Activated CD8-positive, alpha-beta memory T cell treated with anti-CD3 and anti-CD28 coated beads for 48 hours (primary cell): ENCODE results near the gene MRPL55.

Experiments
- DNase-seq, 3 experiments: peaks; one replicate each; pipeline ENCODE4 v3.0.0-alpha.2; 2020; ENCODE audit warnings: low read depth in 2 of 3, low spot score in 2 of 3

Gene MRPL55

DNA sequence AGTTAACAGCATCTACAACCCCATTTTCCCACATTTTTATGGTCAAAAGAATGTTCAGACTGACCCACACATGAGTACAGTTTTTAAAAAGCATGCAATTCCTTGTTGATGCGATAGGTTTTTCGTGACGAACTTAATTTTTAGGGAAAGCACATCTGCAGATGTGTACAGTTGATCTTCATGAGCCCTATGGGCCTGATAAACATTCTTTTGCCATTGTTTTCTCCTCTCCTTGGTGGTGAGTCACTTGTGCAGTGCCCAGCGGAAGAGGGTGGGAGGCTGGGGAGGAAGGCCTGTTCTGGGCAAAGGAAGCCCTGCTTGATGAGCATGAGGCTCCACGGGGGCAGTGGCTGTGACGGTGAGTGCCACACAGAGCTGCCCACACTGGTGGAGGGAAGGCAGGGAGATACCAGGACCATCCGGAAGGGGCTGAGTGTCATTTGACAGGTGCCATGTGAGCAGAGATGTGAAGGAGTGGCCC is 21.3 kb downstream of the MRPL55 start:
- no peak for DNase-seq

DNA sequence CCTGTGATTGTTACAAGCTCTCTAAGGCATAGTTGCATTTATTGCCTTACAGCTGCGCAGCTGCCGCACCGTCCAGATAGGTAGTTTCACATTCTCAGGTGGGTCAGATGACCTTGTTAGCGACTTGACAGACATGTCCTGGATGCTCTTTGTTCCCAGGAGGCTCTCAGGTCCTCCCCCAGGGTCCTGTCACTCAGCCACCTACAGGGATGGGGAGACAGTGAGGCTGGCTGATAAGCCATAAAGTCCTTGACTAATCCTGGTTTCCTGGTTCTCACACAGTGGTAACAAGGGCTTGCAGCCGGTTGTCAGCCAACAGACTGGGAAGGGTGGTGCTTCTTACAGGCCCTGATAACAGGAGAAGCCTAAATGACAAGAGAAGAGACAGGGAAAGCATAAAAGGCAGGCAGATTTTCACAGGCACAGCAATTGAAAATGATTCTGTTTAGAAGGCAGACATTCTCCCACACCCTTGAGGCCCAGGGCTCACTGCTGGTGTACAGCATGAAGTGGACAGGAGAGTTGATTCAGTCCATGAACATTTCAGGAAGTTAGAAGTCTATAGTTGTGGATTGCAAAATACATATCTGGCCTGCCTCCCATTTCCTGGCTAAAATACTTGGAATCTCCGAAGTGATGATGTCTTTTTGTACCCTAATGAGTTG is 23.7 kb downstream of the MRPL55 start:
- DNase-seq = no peak

DNA sequence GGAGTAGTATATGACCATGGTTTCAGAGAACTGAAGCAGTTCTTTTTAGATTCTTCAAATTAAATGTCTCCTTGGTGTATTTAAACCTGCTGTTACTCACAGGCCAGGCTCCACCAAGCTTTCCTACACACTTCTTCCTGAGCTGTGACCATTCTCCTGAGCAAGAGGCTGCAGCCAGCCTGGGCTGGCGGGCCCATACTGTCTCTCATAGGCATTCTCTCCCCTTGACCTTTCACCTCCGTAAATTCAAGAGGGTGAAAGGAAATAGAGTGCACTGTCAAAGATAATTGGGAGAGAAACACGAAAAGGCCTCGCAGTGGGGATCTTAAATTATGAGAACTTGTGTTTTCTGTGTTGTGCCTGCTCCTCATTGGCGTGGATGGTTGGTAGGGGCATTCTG is 24.3 kb downstream of the MRPL55 start:
- DNase-seq = no peak

DNA sequence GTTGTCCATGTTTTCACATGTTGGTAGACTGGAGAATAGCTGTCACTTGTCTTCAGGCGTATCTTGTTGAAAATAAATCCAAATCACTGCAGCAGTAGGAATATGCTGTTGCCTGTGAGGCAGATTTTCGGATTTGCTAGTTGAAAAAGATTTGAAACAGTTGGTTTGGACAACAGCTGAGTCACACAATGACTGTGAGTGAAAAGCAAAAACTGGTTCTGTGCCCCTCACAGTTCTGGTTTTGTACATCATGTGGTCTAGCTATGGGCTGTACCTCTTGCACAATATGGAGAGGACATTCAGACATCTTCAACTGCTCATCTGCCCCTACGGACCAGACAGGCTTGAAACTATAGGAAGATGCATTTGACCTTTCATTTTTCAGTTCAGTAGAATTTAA is 24.8 kb downstream of the MRPL55 start:
- DNase-seq = no peak

DNA sequence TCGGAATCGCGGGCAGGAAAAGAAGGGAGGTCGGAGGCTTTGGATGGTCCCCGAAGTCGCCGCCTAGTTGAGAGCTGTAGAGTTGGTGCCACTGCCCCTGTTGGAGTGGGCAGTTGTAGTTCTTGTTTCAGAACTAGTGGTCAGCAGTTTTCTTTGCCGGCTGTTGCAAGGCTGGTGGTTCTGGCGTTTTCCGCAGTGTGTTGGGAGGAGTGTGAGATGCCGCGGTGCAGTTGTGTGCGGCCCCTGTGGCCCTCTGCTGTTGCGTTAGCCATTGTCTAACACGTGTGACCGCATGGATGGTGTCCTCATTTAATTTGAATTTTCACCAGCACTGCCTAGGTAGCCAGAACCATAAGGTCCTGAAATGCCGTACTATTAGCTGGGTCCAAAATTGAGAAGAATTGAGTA is 25.2 kb downstream of the MRPL55 start:
- no peak for DNase-seq

DNA sequence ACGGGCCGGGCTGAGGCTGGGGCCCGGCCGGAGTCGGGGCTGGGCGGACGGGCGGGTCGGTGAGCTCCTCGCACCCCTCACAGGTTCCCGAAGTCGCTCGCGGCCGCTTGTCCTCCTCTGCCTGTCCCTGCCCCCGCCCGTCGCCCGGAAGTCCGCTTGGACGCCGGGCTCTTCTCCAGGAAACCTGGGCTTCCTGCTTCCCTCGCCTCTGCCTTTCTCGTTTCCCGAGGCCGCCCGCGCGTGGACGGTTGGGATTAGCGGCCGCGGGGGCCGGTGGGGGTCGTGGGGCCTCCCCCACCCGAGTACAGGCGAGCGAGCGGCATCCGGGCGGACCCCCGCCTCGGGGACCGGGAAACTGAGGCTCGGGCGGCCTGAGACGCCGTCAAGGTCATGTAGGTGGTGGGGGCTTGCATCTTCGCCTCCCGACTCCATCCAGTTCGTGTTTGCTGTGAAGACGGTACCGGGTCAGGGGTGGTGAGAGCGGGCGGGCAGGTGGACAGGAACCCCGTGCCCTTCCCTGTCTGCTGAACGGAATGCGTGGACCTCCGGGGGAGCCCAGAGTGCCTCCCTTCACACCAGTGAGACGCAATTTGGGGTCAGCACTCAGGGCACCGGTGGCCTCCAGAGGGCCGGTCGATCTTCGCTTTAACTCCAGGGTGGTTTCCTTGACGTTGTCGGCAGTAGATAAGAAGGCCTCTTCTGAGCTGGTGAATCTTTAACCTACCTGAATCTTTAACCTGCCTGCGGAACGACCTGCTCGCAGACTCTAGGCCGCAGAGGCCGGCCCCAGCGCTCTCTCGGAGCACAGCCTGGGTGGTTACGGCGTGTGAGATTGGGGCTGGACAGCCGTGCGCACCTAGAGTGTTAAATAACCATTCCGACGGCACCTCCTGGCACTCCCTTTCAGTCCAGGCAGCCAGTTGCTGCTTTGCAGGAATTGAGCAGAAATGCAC is 25.9 kb downstream of the MRPL55 start:
- no peak for DNase-seq

DNA sequence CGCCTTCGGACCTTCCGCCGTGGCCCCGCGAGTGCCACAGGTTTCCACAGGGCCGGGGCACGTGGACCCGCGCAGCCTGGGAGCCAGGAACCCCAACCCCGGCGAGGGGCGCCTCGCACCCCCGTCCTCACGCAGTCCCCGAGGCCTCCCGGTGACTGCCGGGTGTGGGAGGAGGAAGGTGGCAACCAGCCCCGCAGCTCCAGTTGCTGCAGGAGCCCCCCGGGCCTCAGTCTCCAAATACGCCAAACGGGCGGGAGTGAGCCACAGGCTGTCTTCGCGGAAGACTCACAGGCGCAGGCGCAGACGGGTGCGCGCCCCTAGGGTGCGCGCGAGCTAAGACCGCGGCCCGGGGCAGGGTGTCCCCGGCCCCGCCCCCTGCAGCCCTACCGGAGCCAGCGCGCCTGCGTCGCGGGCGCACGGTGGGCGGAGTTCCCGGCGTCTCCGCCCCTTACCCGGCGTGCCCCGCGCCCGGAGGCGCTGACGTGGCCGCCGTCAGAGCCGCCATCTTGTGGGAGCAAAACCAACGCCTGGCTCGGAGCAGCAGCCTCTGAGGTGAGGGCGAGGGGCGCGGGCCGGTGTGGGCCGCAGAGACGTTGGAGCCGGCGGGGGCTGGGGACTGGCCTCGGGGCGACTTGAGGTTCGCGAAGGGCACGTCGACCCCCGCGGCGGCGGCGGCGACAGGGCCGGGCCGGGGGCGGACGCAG is 26.7 kb downstream of the MRPL55 start, which contains the start of gene ARF1:
Gene ARF1 (plus strand): TSS at position 495 of the 704 bp plus-strand sequence. CDS start 14,407 bp downstream, outside the sequence.
- DNase-seq = peak; percentile 80 to 96 (median 81)

DNA sequence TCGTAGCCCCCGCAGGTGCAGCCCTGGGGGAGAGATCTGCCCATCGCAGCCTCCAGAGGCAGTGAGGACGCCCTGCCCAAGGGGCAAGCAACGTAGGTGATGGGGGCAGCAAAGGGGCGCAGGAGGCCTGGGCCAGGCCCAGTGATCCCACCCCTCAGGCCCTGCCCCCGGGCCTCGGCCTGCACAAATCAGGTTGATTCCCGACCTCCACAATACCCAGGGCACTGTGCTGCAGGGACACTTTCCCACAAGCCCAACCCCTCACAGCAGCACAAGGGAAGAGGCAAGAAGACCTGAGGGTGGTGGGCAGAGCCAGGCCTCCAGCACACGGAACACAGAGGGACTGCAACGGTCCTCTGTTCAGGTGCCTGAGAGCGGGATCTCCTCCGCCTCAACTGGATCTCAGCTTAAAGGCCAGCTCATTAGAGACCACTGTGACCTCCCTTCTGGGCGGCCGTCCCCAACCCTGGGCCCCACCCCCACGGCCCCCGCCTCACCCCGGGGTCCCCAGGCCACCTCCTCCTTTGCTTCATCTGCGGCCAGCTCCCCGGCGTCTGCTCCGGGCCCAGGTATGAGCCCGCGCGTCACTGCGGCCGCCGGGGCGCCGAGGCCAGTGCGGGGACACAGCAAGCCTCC is 27.4 kb downstream of the MRPL55 start:
- no peak for DNase-seq

DNA sequence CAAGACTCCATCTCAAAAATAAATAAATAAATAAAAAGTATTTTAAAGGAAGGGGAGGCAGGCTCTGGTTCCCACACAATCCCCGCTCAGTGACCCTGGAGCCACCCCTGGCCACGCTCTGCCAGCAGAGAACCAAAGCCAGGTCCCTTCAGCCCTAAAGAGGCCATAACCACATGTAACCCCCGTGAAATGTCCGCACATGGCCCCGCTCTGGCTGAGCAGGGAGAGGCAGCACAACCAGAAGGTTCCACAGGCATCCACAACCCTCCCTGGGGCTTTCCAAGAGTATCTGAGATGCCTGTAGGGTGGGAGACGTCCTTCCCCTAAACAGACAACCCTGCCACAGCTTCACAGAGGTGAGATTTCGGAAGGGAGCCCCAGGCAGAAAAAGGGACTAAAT is 28.0 kb downstream of the MRPL55 start:
- DNase-seq = no peak

DNA sequence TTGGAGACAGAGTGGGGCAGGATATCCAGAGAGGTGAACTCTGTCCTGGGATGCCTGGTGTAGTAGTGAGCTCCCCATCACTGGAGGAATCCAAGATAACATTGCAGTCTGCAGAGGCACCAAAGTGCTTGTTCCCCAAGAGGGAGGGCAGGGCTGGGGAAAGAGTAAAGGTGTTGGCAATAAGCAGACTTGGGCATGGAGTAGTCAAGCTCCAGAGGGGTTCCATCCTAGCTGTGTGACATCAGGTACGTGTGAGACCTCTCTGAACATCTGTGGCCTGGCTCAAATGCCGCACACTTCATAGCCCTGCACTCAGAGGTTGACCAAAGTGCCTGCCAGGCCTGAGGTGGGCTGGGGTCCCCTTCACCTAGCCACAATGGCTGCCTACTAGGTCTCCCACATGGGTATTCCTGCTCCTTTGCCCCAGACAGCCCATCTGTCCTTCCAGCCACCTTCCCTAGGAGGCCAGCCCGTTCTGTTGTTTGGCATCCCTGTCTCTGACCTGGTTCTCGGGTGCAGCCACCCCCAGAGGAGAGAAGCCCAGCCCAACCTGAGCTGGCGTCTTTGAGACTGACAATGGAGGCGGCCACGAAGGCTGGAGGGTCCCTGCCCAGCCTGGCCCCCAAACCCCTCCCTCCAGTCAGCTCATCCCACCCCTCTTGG is 29.4 kb downstream of the MRPL55 start:
- no peak for DNase-seq

DNA sequence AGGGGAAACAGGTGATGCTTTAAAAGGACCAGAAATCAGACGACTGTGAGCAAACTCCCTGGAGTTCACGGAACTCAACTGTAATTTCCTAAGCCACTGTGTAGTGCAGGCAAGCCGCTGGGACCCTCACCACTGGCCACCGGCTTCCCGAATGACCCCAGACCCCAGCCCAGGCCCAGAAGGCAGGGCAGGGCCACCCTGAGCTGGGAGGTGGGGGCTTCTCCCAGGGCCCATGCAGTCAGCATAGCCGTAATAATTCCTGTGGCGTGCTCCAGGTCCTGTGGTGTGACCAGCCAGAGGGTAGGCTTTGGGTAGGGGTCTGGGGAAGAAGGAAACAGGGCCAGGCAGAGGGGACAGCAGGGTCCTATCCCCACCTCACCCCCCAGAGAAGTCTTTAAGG is 30.1 kb downstream of the MRPL55 start:
- DNase-seq = no peak

DNA sequence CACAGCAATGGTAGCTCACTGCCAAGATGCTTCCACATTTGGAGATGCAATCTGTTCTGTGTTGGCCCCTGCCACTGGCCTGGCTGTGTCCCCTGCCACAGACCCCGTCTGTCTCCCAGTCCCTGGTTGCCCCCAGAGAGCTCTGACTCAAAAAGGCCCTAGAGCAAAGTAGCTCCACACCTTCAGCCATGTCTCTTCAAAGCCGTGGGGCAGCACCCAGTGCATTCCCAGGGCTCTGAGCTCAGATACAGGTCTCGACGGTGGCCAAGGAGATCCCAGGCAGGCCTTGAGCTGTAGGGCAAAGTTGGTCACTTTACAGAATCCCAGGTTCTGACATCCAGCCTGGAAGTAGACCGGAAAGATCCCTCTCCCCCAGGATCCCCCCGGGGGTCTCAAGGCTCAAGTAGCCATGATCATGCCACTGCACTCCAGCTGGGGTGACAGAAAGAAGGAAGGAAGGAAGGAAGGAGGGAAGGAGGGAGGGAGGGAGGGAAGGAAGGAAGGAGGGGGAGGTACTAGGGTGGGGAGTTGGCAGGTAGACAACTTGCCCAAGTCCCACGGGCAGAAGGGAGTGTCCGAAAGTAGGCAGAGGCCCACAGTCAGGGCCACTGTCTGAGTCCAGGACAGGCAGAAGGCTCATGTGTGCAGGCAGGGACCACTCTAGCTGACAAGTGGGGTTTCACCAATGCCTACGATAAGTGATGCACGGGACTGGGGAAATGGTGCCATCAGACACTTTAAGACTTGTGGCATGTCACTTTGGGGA is 31.4 kb downstream of the MRPL55 start:
- no peak for DNase-seq

DNA sequence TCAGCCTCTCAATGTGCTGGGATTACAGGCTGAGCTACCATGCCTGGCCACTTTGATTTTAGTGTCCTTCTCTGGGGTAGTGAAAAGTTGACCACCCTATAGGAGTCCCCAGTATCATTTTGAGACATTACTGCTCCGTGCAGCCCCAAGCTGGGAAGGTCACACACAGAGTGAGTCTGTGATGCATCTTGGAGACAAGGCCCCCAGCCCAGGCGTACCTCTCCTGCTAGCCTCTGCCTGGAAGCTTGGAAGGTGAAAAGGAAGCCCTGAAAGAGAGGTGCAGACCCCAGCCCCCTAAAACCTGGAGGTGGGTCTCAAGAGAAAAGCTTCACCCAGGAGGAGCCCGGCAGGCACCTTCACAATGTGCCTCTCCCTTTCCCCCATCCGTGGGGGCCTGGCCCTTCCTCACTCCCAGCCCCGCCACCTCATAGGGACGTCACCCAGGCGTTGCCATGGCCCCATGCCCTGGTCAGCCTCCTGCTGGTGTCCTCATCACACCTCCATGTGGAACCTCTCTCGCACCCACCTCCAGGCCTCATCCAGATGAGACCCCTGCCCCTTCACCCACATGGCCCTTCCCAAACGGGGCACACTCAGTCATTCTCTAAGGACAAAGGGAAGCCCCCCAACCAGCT is 32.2 kb downstream of the MRPL55 start:
- DNase-seq = no peak

DNA sequence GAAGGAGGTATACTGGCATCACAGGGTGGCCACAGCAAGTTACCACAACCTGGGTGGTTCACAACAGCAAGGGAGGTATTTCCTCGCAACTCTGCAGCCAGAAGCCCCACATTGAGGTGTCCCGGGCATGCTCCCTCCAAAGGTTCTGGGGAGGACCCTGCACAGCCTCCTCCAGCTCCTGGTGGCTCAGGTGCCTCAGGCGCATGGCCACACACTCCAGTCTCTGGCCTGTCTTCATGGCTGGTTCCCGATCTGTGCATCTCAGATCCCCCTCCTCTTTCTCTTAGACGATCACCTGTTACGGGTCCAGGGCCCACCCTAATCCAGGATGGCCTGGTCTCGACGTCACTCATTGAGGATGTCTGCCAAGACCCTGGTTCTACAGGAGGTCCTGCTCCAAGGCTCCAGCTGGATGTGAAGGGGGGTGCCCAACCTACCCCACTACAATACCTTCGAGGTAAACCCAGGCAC is 33.3 kb downstream of the MRPL55 start:
- DNase-seq = no peak

DNA sequence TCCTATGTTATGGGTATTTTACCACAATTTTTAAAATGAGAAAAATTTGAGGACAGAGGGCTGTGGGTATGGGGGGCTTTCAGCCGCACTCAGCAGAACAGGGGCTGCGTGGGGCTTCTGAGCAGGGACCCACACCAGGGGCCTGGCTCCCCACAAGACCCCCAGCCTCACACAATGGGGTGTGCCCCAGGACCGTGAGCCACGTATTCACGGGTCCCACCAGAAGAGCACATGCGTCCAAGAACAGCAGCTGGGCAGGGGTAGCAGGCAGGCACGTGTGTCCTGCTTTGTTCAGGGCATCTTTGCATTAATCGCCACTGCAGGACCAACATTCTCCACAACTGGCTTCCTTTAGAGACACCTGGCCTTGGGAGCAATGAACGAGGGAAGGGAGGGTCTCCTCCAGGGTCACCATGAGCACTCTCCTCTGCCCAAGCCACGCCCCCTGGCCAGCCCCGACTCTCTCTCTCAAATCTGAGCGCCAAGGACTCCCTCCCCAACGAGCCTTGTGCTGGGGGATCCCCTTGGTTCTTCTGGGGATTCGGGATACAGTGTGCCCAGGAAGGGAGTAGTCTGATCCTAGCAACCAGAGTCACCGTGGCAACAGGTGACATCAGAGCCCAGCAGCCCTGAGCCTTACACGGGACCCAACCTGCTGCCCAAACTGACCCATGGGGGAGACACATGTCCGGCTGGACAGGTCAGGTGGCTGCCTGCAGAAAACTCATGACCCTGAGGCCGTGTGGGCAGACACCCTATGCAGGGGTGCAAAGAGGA is 34.0 kb downstream of the MRPL55 start:
- DNase-seq = no peak

DNA sequence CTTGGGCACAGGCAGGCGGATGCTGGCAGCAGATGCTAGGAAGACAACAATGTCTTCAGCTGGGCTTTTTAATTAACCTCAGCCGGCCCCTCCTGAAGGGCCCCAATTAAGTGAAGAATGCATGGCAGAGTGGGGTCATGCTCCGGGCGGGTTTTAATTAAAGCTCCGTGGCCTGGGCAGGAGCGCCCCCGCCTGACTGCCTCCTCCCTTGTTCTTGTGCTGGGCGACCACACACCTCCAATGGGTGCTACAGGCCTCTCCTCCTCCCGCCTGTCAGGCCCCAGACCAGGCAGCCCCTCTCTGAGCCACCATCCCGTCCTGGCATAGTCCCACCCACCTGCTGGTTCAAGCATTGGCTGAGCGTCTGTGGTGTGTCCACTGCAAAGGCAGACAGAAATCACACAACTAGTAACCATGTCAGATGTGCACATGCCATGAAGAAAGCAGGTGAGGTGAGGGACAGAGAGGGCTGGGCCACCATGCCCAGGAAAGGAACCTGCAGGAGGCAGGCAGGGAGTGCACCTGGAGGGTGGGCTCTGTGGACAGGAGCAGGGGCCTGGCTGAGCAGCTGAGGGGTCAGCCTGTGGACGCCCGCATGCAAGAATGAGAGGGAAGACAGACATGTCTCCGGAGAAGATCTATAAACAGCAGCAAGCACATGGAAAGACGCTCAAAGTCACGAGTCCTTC is 35.1 kb downstream of the MRPL55 start:
- DNase-seq = no peak

DNA sequence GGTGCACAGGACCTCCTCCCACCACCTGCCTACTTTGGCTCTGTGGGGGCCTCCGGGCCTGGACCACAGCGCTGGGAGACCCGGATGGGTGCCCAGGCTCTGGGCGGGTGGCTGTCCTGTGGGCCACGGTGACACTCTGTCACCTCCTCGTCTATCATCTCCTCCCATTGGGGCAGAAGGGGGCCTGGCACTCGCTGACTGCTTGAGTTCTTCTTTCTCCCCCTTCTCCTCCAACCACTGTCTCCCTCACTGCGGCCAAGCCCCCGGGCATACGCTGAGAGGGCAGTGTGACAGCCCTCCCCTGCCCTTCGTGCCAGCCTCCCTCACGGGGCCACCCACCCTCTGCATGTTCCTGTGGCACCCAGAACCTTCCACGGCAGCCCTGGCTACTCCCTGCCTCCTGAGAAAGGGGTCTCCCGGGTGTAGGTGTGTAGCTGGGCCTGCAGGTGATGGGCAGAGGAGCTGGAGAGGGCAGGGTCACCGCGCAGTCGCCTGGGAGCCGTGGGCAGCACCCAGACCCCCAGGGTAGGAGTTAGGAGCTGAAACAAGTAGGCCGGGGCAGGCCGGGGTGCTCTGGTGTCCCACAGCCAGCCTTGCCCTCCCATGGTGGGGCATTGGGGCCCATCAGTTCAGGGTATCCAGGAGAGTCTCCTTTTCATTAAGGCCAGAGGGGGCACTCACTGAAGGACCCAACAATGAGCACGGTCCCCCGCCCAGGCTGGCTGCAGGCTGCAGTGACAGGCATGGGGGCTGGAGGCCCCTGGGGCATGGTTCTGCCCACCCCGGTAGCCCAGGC is 35.8 kb downstream of the MRPL55 start:
- DNase-seq = no peak
